ENCODE measurements around the gene TOM1. TPM values are rescaled to one million over a fixed set of nuclear protein-coding genes. Genes with fewer than 3 reads are reported as not detected.

TOM1 gene
- total and polyA plus RNA-seq, 2 of the 13 experiments (the other 11 are each of a cell fraction or from before 2014, with no cell fraction given) = 30.8 to 87.3 TPM

DNA sequence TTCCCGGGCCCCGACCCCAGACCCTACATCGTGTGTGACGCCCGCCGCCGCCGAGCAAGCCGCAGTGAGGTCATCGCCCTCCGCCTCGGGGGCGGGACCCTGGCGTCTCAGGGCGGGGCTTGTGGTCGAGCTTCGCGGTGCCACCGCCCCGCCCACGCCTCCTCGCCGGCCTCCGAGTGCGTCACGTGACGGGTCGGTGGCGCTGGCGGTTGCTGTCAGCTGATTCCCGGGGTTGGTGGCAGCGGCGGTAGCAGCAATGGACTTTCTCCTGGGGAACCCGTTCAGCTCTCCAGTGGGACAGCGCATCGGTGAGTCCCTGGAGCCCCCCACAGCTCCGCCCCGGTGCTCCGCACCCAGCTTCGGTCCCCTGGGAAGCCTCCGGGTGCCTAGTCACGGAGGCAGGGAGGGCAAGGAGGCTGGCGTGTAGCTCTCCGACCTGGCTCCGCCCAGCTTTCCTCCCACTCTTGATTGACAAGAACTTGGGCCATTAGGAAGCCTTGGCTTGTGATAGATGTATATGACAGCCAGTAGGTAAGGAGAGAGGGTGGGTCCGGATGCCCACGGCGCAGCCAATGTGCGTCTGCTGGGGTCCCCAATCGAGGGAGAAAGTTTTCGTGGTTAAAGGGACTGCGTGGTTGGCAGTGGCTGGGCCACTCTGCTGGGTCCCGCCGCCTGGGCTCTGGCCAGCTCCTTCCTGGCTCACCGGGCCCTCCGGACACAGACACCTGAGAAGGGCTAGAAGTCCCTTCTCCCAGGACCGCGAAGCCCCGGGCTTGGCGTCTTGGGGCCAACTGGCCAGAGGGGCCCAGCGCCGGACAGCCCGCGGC, at the start of gene TOM1 (continued):
- TF ChIP-seq MEIS1 (CRISPR knock-in tag; IDR thresholded peaks at IDR 0.05; ENCODE audit: borderline replicate concordance) = peak; percentile 84; the same call in 1 of the 2 replicates
- TF ChIP-seq HNRNPUL1 (IDR thresholded peaks at IDR 0.05; ENCODE audit: low read depth, low read length) = no peak
- TF ChIP-seq FOXO4 (CRISPR knock-in tag; conservative IDR thresholded peaks at IDR 0.05) = 0 out of 2 replicates have a peak, but pooled peaks have one; percentile 53
- TF ChIP-seq SNAPC2 (CRISPR knock-in tag; IDR thresholded peaks at IDR 0.05) = peak; percentile 11
- TF ChIP-seq, protein P1, sequence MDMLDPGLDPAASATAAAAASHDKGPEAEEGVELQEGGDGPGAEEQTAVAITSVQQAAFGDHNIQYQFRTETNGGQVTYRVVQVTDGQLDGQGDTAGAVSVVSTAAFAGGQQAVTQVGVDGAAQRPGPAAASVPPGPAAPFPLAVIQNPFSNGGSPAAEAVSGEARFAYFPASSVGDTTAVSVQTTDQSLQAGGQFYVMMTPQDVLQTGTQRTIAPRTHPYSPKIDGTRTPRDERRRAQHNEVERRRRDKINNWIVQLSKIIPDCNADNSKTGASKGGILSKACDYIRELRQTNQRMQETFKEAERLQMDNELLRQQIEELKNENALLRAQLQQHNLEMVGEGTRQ (IDR thresholded peaks at IDR 0.05; ENCODE audit: low read depth, low read length) = peak; percentile 96
- TF ChIP-seq, protein P1 (CRISPR knock-in tag; IDR thresholded peaks at IDR 0.05; ENCODE audit: borderline replicate concordance) = peak; percentile 100; the same call in 1 of the 2 replicates
- no peak for TF ChIP-seq ATRX (CRISPR knock-in tag; IDR thresholded peaks at IDR 0.05; ENCODE audit: borderline replicate concordance)
- TF ChIP-seq ZNF34 (CRISPR knock-in tag; IDR thresholded peaks at IDR 0.05; ENCODE audit: borderline replicate concordance) = peak; percentile 89; the same call in 1 of the 2 replicates
- TF ChIP-seq NPAS2 (CRISPR knock-in tag; IDR thresholded peaks at IDR 0.05; ENCODE audit: borderline replicate concordance) = no peak
- TF ChIP-seq AGO1 (IDR thresholded peaks at IDR 0.05; ENCODE audit: low read depth, low read length, poor library complexity, severe bottlenecking) = peak; percentile 53
- TF ChIP-seq, protein P2, sequence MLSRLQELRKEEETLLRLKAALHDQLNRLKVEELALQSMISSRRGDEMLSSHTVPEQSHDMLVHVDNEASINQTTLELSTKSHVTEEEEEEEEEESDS (CRISPR knock-in tag; IDR thresholded peaks at IDR 0.05; ENCODE audit: borderline replicate concordance) = peak; percentile 26; the same call in 1 of the 2 replicates
- TF ChIP-seq ZSCAN5A (CRISPR knock-in tag; IDR thresholded peaks at IDR 0.05; ENCODE audit: borderline replicate concordance) = peak; percentile 49; the same call in 1 of the 2 replicates
- no peak for TF ChIP-seq ZNF224 (CRISPR knock-in tag; IDR thresholded peaks at IDR 0.05)
- TF ChIP-seq BORCS8-MEF2B (CRISPR knock-in tag; IDR thresholded peaks at IDR 0.05) = peak; percentile 69; the same call in 1 of the 2 replicates
- TF ChIP-seq ZNF44 (CRISPR knock-in tag; IDR thresholded peaks at IDR 0.05) = 0 out of 2 replicates have a peak, but pooled peaks have one; percentile 15
- peak; percentile 52; the same call in 1 of the 2 replicates for TF ChIP-seq ESRRA (CRISPR knock-in tag; IDR thresholded peaks at IDR 0.05; ENCODE audit: low read depth)
- TF ChIP-seq TFE3 (CRISPR knock-in tag; IDR thresholded peaks at IDR 0.05) = peak; percentile 93
- TF ChIP-seq, protein P3, sequence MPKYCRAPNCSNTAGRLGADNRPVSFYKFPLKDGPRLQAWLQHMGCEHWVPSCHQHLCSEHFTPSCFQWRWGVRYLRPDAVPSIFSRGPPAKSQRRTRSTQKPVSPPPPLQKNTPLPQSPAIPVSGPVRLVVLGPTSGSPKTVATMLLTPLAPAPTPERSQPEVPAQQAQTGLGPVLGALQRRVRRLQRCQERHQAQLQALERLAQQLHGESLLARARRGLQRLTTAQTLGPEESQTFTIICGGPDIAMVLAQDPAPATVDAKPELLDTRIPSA (CRISPR knock-in tag; IDR thresholded peaks at IDR 0.05; ENCODE audit: borderline replicate concordance) = no peak
- peak; percentile 9 for TF ChIP-seq SMAD3 (CRISPR knock-in tag; IDR thresholded peaks at IDR 0.05)
- peak; percentile 65; the same call in 1 of the 2 replicates for TF ChIP-seq PAX8 (CRISPR knock-in tag; IDR thresholded peaks at IDR 0.05; ENCODE audit: borderline replicate concordance)
